H7 (cell line): ENCODE measurements around the gene FUNDC1. TPM values are rescaled to one million over a fixed set of nuclear protein-coding genes. Genes with fewer than 3 reads are reported as not detected.

ENCODE experiments used
- DNase-seq: peaks from one replicate; pipeline ENCODE4 v3.0.0; 2012
- H3K27me3 ChIP-seq: 2 replicates; pipeline ENCODE4 v1.6.0; 2011; ENCODE audit warnings: mild to moderate bottlenecking, low read length; ENCODE audit not compliant: control insufficient read depth, insufficient read depth
- H3K36me3 ChIP-seq: replicated peaks from 2 replicates; pipeline ENCODE4 v1.5.1; 2011; ENCODE audit warnings: low read length; ENCODE audit not compliant: control insufficient read depth, insufficient read depth
- H3K4me3 ChIP-seq: 2 replicates; pipeline ENCODE4 v1.5.1; 2011; ENCODE audit warnings: low read depth, mild to moderate bottlenecking, control low read depth, low read length, moderate library complexity; ENCODE audit not compliant: insufficient read depth
- total RNA-seq: library from RNA; depleted of rRNA; stranded (reverse); fragments of >200 nt; shearing (Covaris generic); gene quantifications from 2 replicates; pipeline ENCODE4 v1.2.3, GENCODE V29; 2014; rRNA removed

The FUNDC1 gene
- total RNA-seq, 1 experiment from 2014 or later: 15.4 TPM

DNA sequence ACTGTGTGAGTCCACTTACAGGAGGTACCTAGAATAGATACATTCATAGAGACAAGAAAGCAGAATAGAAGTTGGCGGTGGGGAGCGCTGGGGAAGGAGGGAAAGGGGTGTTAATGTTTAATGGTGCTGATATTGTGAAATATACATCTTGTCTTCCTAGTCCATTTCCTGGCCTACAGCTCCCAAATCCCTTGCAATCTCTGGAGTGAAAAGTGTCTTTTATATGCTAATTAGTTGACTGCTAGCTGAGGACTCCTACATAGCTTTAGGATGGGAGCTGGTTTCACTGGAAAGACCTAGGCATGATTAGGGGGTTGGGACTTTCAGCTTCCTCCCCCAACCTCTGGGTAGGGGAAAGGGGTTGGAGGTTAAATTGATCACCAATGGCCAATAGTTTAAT lies 36.0 kb downstream of the FUNDC1 start:
- Histone ChIP-seq H3K27me3 (no peaks in the 10 kb centered on the region), H3K4me3 (no peak overlapping the region), H3K36me3 (no peaks in the 10 kb centered on the region)
- peak; percentile 47 for DNase-seq

GRCh38 chrX:44503560-44503959 lies 39.1 kb downstream of the FUNDC1 start:
- H3K4me3 ChIP-seq: no peak overlapping the region
- no peaks in the 10 kb centered on the region for H3K27me3 ChIP-seq
- no peak for DNase-seq
- no peaks in the 10 kb centered on the region for H3K36me3 ChIP-seq

GRCh38 chrX:44495091-44495490 lies 47.6 kb downstream of the FUNDC1 start:
- Histone ChIP-seq H3K4me3 (no peak overlapping the region), H3K36me3 (no peaks in the 10 kb centered on the region), H3K27me3 (no peaks in the 10 kb centered on the region)
- no peak for DNase-seq

DNA sequence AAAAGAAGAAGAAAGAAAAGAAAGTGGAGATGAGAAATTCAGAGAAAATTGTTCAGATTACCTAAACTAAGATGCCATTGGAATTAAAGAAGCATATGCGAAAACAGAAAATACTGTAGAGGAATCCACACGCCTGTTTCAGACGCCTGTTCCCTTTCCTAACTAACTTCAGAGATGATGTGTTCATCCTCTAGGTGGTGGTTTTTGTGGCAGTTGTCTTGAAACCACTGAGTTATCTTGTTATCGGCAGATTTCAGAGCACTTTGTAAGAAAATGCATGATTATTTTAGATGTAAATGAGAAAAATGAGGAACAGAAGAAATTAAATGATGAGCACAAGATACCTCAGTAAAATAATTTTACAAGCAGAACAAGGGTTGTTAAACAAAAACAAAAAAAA lies 48.3 kb downstream of the FUNDC1 start:
- H3K27me3 ChIP-seq: no peaks in the 10 kb centered on the region
- H3K4me3 ChIP-seq: no peak overlapping the region
- no peak for DNase-seq
- no peaks in the 10 kb centered on the region for H3K36me3 ChIP-seq

- Histone ChIP-seq H3K27me3 (no peaks in the 10 kb centered on the region), H3K36me3 (no peaks in the 10 kb centered on the region), H3K4me3 (no peak overlapping the region)
- DNase-seq: no peak
Observed at GRCh38 chrX:44489515-44489914, 53.1 kb downstream of the FUNDC1 start.

GRCh38 chrX:44484607-44485146 lies 58.0 kb downstream of the FUNDC1 start:
- H3K27me3 ChIP-seq: no peaks in the 10 kb centered on the region
- H3K4me3 ChIP-seq: no peak overlapping the region
- no peaks in the 10 kb centered on the region for H3K36me3 ChIP-seq
- no peak for DNase-seq

- Histone ChIP-seq H3K27me3 (no peaks in the 10 kb centered on the region), H3K4me3 (no peak overlapping the region), H3K36me3 (no peaks in the 10 kb centered on the region)
- no peak for DNase-seq
Observed at GRCh38 chrX:44483965-44484606, 58.6 kb downstream of the FUNDC1 start.

DNA sequence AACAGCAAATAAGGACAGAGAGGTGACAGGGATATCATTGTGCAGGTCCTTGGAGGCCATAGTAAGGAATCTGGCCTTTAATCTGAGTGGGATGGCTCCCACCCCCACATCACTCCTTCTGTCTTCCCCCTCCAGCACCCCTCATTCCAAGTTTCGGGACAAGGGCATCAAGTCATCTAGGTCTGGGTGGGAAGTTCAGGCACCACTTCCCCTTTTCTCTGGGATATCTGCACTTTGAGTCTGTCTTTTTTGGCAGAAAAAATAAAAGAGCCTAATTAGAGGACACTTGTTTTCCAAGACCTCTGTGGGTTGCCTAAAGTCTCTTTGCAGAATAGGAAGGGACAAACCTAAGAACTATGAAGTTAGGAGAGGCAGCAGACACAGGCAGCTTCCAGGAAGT lies 60.1 kb downstream of the FUNDC1 start:
- DNase-seq: no peak
- Histone ChIP-seq H3K36me3 (no peaks in the 10 kb centered on the region), H3K4me3 (no peak overlapping the region), H3K27me3 (no peaks in the 10 kb centered on the region)

DNA sequence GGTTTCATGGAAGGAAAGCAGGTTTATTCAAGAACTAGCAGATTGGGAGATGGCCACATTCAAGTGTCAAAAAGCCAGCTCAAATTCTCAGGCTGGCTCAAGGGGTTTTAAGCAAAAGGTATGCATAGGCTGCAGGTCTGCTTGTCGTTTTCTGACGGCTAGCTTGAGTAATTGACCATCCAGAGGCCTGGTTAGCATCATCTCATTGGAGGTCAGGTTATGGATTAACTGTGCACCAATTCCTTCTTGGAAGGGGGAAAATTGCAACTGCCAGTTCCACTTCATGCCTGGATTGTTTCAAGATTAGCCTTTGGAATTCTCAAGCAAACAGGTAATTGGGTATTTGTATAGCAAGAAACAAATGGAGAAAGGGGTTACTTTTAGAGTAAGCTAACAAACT lies 62.1 kb downstream of the FUNDC1 start:
- DNase-seq: no peak

GRCh38 chrX:44474410-44474809 lies 68.2 kb downstream of the FUNDC1 start:
- no peak for DNase-seq
- Histone ChIP-seq H3K36me3 (no peaks in the 10 kb centered on the region), H3K4me3 (no peak overlapping the region), H3K27me3 (no peaks in the 10 kb centered on the region)

More for the DNA sequence above, 62.1 kb downstream of the FUNDC1 start:
- Histone ChIP-seq H3K27me3 (no peaks in the 10 kb centered on the region), H3K36me3 (no peaks in the 10 kb centered on the region), H3K4me3 (no peak overlapping the region)

Other genes starting within 250 kb of the FUNDC1 start
- 0.69 and 0.89 TPM in 2 replicates for gene EFHC2, start 199.2 kb downstream of the FUNDC1 start, total RNA-seq